ENCODE results near the gene GAL3ST2.

DNA sequence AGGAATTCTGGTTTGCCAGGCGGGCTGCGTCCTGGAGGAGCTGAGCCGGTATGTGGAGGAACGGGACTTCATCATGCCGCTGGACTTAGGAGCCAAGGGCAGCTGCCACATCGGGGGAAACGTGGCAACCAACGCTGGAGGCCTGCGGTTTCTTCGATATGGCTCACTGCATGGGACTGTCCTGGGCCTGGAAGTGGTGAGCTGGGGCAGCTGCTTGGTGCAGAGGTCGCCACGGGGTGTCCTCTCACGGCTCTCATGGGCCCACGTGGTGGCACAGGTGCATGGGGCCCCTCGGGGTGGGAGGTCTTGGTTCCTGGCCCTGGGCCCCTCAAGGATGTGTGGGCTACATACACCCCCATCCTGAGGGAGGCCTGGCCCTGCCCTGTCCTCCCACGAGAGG is 33.0 kb upstream of the GAL3ST2 start:
- TF ChIP-seq, protein P1, sequence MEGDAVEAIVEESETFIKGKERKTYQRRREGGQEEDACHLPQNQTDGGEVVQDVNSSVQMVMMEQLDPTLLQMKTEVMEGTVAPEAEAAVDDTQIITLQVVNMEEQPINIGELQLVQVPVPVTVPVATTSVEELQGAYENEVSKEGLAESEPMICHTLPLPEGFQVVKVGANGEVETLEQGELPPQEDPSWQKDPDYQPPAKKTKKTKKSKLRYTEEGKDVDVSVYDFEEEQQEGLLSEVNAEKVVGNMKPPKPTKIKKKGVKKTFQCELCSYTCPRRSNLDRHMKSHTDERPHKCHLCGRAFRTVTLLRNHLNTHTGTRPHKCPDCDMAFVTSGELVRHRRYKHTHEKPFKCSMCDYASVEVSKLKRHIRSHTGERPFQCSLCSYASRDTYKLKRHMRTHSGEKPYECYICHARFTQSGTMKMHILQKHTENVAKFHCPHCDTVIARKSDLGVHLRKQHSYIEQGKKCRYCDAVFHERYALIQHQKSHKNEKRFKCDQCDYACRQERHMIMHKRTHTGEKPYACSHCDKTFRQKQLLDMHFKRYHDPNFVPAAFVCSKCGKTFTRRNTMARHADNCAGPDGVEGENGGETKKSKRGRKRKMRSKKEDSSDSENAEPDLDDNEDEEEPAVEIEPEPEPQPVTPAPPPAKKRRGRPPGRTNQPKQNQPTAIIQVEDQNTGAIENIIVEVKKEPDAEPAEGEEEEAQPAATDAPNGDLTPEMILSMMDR (conservative IDR thresholded peaks at IDR 0.05; ENCODE audit: low read depth, low read length), result no peak
- TF ChIP-seq EZH2 (IDR thresholded peaks at IDR 0.05; ENCODE audit: low read length, unreplicated experiment) (no peak), EZH2phosphoT487 (IDR thresholded peaks at IDR 0.05; ENCODE audit: borderline replicate concordance, low read length) (no peak)

Data from PC-3 (cell line).